HEK293 (cell line): ENCODE measurements around the gene SMC5.

Experiments
- CTCF ChIA-PET: fragments of 350-600 bp; formaldehyde crosslinking; extraction: SDS; loops from one replicate; lab custom pipeline; 2021; ENCODE audit warnings: antibody characterized with exemption; lab: Yijun Ruan, JAX
- POLR2A ChIA-PET: fragments of 300-600 bp; formaldehyde crosslinking; extraction: SDS; loops from one replicate; lab custom pipeline; 2020; ENCODE audit warnings: antibody characterized with exemption, inconsistent platforms; lab: Yijun Ruan, JAX
- H3K27ac ChIP-seq: fragments of 200-500 bp; sonication (Bioruptor generic); 2 replicates; pipeline ENCODE4 v1.5.1; 2014; ENCODE audit warnings: low read depth, low read length, control low read depth, inconsistent platforms; ENCODE audit errors: extremely low read depth
- H3K36me3 ChIP-seq, 2 experiments: fragments of 200-500 bp in 1 of 2; sonication (Bioruptor generic) in 1 of 2; 1 replicate in 1 of 2; 2 replicates in 1 of 2; pipeline ENCODE4 v1.5.1; 2014 to 2017; ENCODE audit warnings: inconsistent platforms in 2 of 2, low read length in 2 of 2; ENCODE audit not compliant: control insufficient read depth in 2 of 2, insufficient read depth in 1 of 2
- H3K4me1 ChIP-seq: fragments of 200-500 bp; sonication (Bioruptor generic); 2 replicates; pipeline ENCODE4 v1.5.1; 2014; ENCODE audit warnings: mild to moderate bottlenecking, low read length, inconsistent platforms; ENCODE audit not compliant: control insufficient read depth, insufficient read depth
- H3K4me3 ChIP-seq: 2 replicates; pipeline ENCODE4 v1.5.1; 2011; ENCODE audit warnings: low read depth, mild to moderate bottlenecking, control low read depth, low read length, moderate library complexity
- H3K9me3 ChIP-seq: fragments of 200-500 bp; sonication (Bioruptor generic); 2 replicates; pipeline ENCODE4 v1.5.1; 2014; ENCODE audit warnings: low read depth, low read length, inconsistent platforms; ENCODE audit not compliant: control insufficient read depth, insufficient read depth
- BCL11B ChIP-seq: fragments of 450-650 bp; formaldehyde crosslinking; IDR thresholded peaks from 2 replicates; pipeline ENCODE4 v1.5.1; 2016; ENCODE audit warnings: low read depth, missing biosample characterization, missing genetic modification characterization
- KLF1 ChIP-seq: fragments of 450-650 bp; formaldehyde crosslinking; IDR thresholded peaks from 2 replicates; pipeline ENCODE4 v1.5.1; 2016; ENCODE audit warnings: missing biosample characterization, missing genetic modification characterization
- SETDB1 ChIP-seq: IDR thresholded peaks from one replicate; pipeline ENCODE4 v1.6.1; 2017; ENCODE audit warnings: mild to moderate bottlenecking, low read length, moderate library complexity, mixed read lengths; ENCODE audit not compliant: insufficient read length
- SP2 ChIP-seq: fragments of 450-650 bp; formaldehyde crosslinking; IDR thresholded peaks from 2 replicates; pipeline ENCODE4 v1.5.1; 2016; ENCODE audit warnings: missing biosample characterization, missing genetic modification characterization
- SP7 ChIP-seq: fragments of 450-650 bp; formaldehyde crosslinking; IDR thresholded peaks from 2 replicates; pipeline ENCODE4 v1.5.1; 2016; ENCODE audit warnings: missing biosample characterization, missing genetic modification characterization
- ZBTB44 ChIP-seq: fragments of 450-650 bp; IDR thresholded peaks from 2 replicates; pipeline ENCODE4 v1.5.1; 2018; ENCODE audit warnings: missing biosample characterization, mild to moderate bottlenecking, missing genetic modification characterization
- ZBTB49 ChIP-seq: fragments of 450-650 bp; formaldehyde crosslinking; IDR thresholded peaks from 2 replicates; pipeline ENCODE4 v1.5.1; 2016; ENCODE audit warnings: missing biosample characterization, missing genetic modification characterization, low read depth
- ZFP41 ChIP-seq: fragments of 450-650 bp; formaldehyde crosslinking; IDR thresholded peaks from 2 replicates; pipeline ENCODE4 v1.5.1; 2016; ENCODE audit warnings: missing biosample characterization, missing genetic modification characterization, borderline replicate concordance
- ZNF121 ChIP-seq: fragments of 450-650 bp; formaldehyde crosslinking; IDR thresholded peaks from 2 replicates; pipeline ENCODE4 v1.5.1; 2016; ENCODE audit warnings: missing biosample characterization, missing genetic modification characterization
- ZNF133 ChIP-seq: fragments of 450-650 bp; formaldehyde crosslinking; IDR thresholded peaks from 2 replicates; pipeline ENCODE4 v1.5.1; 2016; ENCODE audit warnings: missing biosample characterization, missing genetic modification characterization
- ZNF174 ChIP-seq: fragments of 450-650 bp; formaldehyde crosslinking; IDR thresholded peaks from 2 replicates; pipeline ENCODE4 v1.5.0; 2017; ENCODE audit warnings: missing biosample characterization, mild to moderate bottlenecking, missing genetic modification characterization
- ZNF211 ChIP-seq: fragments of 450-650 bp; formaldehyde crosslinking; IDR thresholded peaks from 2 replicates; pipeline ENCODE4 v1.5.1; 2016; ENCODE audit warnings: low read depth, missing biosample characterization, missing genetic modification characterization
- ZNF292 ChIP-seq: fragments of 450-650 bp; formaldehyde crosslinking; IDR thresholded peaks from 2 replicates; pipeline ENCODE4 v1.5.1; 2016; ENCODE audit warnings: low read depth, missing biosample characterization, missing genetic modification characterization, borderline replicate concordance
- ZNF302 ChIP-seq: fragments of 450-650 bp; formaldehyde crosslinking; IDR thresholded peaks from 2 replicates; pipeline ENCODE4 v1.5.1; 2016; ENCODE audit warnings: missing biosample characterization, missing genetic modification characterization, low read depth
- ZNF311 ChIP-seq: fragments of 450-650 bp; formaldehyde crosslinking; IDR thresholded peaks from 2 replicates; pipeline ENCODE4 v1.5.1; 2017; ENCODE audit warnings: missing biosample characterization, missing genetic modification characterization, borderline replicate concordance
- ZNF555 ChIP-seq: fragments of 450-650 bp; formaldehyde crosslinking; conservative IDR thresholded peaks from 2 replicates; pipeline ENCODE4 v1.5.1; 2017; ENCODE audit warnings: missing biosample characterization, mild to moderate bottlenecking, missing genetic modification characterization, inconsistent platforms
- ZNF560 ChIP-seq: fragments of 450-650 bp; formaldehyde crosslinking; IDR thresholded peaks from 2 replicates; pipeline ENCODE4 v1.5.1; 2017; ENCODE audit warnings: missing biosample characterization, missing genetic modification characterization, borderline replicate concordance
- ZNF623 ChIP-seq: fragments of 450-650 bp; formaldehyde crosslinking; IDR thresholded peaks from 2 replicates; pipeline ENCODE4 v1.5.1; 2016; ENCODE audit warnings: missing biosample characterization, missing genetic modification characterization
- ZNF701 ChIP-seq: fragments of 450-650 bp; formaldehyde crosslinking; IDR thresholded peaks from 2 replicates; pipeline ENCODE4 v1.5.1; 2016; ENCODE audit warnings: missing biosample characterization, missing genetic modification characterization
- ZNF747 ChIP-seq: fragments of 450-650 bp; formaldehyde crosslinking; IDR thresholded peaks from 2 replicates; pipeline ENCODE4 v1.5.1; 2016; ENCODE audit warnings: missing biosample characterization, missing genetic modification characterization
- ZNF792 ChIP-seq: fragments of 450-650 bp; formaldehyde crosslinking; IDR thresholded peaks from 2 replicates; pipeline ENCODE4 v1.5.1; 2016; ENCODE audit warnings: missing biosample characterization, missing genetic modification characterization
- ZSCAN23 ChIP-seq: fragments of 450-650 bp; formaldehyde crosslinking; IDR thresholded peaks from 2 replicates; pipeline ENCODE4 v1.5.1; 2016; ENCODE audit warnings: missing biosample characterization, missing genetic modification characterization
- TF ChIP-seq, protein P1 (sequence below): fragments of 450-650 bp; formaldehyde crosslinking; IDR thresholded peaks from 2 replicates; pipeline ENCODE4 v1.5.1; 2017; ENCODE audit warnings: missing biosample characterization, missing genetic modification characterization
- TF ChIP-seq, protein P2 (sequence below): fragments of 450-650 bp; formaldehyde crosslinking; IDR thresholded peaks from 2 replicates; pipeline ENCODE4 v1.5.1; 2017; ENCODE audit warnings: missing biosample characterization, missing genetic modification characterization

SMC5 gene

GRCh38 chr9:70403166-70403565 is 144.4 kb downstream of the SMC5 start:
- Histone ChIP-seq H3K36me3 (no peaks in the 10 kb centered on the region), H3K4me1 (peaks cover 23% of the 10 kb centered on the region), H3K9me3 (no peaks in the 10 kb centered on the region), H3K27ac (no peak overlapping the region)
- CTCF ChIA-PET = interaction anchor here (1.7 kb wide), 1 partner anchor 9 kb away, joined by 6 read pairs; no protein-coding TSS in a partner anchor
- TF ChIP-seq SETDB1 = no peak
- TF ChIP-seq KLF1 = no peak
- TF ChIP-seq ZNF133 (tag by site-specific recombination) = no peak
- TF ChIP-seq ZNF747 (tag by site-specific recombination) = no peak
- TF ChIP-seq ZNF174 (tag by site-specific recombination) = no peak
- TF ChIP-seq ZNF211 (tag by site-specific recombination) = no peak
- TF ChIP-seq ZFP41 (tag by site-specific recombination) = no peak
- no peak for TF ChIP-seq SP2
- no peak for TF ChIP-seq ZNF555 (tag by site-specific recombination)
- TF ChIP-seq, protein P1, sequence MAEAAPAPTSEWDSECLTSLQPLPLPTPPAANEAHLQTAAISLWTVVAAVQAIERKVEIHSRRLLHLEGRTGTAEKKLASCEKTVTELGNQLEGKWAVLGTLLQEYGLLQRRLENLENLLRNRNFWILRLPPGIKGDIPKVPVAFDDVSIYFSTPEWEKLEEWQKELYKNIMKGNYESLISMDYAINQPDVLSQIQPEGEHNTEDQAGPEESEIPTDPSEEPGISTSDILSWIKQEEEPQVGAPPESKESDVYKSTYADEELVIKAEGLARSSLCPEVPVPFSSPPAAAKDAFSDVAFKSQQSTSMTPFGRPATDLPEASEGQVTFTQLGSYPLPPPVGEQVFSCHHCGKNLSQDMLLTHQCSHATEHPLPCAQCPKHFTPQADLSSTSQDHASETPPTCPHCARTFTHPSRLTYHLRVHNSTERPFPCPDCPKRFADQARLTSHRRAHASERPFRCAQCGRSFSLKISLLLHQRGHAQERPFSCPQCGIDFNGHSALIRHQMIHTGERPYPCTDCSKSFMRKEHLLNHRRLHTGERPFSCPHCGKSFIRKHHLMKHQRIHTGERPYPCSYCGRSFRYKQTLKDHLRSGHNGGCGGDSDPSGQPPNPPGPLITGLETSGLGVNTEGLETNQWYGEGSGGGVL (tag by site-specific recombination) = no peak
- TF ChIP-seq, all 188 proteins: peak for 0
- H3K4me3 ChIP-seq = no peak overlapping the region
- POLR2A ChIA-PET = interaction anchor here (1.0 kb wide), 1 partner anchor 9 kb away, joined by 10 read pairs; no protein-coding TSS in a partner anchor

DNA sequence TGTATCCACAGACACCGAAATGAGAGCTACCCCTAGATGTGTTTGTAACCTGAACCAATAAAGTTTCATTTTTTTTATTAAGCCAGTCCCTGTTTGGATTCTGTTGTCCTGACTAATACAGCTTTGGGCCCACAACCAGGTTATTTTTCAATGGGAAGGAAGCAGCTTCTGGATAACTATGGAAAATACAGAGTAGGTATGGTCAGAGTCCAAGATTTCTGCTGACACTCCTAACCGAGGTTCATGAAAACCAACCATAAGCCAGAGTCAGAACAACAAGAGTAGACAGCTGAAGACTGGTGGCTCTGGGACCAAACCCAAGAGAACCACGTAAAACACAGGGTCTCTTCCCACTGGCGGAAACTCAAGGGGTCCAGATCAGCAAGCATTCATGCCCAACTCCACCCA is 144.8 kb downstream of the SMC5 start:
- H3K36me3 ChIP-seq = no peaks in the 10 kb centered on the region
- H3K4me3 ChIP-seq = no peak overlapping the region
- H3K4me1 ChIP-seq = peaks cover 23% of the 10 kb centered on the region
- no peaks in the 10 kb centered on the region for H3K9me3 ChIP-seq
- POLR2A ChIA-PET = interaction anchor here (1.0 kb wide), 1 partner anchor 9 kb away, joined by 10 read pairs; no protein-coding TSS in a partner anchor
- no peak for TF ChIP-seq ZNF311 (tag by site-specific recombination)
- TF ChIP-seq, protein P2, sequence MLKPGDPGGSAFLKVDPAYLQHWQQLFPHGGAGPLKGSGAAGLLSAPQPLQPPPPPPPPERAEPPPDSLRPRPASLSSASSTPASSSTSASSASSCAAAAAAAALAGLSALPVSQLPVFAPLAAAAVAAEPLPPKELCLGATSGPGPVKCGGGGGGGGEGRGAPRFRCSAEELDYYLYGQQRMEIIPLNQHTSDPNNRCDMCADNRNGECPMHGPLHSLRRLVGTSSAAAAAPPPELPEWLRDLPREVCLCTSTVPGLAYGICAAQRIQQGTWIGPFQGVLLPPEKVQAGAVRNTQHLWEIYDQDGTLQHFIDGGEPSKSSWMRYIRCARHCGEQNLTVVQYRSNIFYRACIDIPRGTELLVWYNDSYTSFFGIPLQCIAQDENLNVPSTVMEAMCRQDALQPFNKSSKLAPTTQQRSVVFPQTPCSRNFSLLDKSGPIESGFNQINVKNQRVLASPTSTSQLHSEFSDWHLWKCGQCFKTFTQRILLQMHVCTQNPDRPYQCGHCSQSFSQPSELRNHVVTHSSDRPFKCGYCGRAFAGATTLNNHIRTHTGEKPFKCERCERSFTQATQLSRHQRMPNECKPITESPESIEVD (tag by site-specific recombination) = no peak
- TF ChIP-seq ZBTB44 = no peak
- no peak for TF ChIP-seq ZNF623
- no peak for TF ChIP-seq ZBTB49 (tag by site-specific recombination)
- no peak for TF ChIP-seq SP7 (tag by site-specific recombination)
- TF ChIP-seq ZNF121 = no peak
- TF ChIP-seq BCL11B = no peak
- no peak for TF ChIP-seq ZNF292
- no peak for TF ChIP-seq ZNF302 (tag by site-specific recombination)
- no peak for TF ChIP-seq ZNF792 (tag by site-specific recombination)
- no peak for TF ChIP-seq ZNF701 (tag by site-specific recombination)
- TF ChIP-seq ZSCAN23 (tag by site-specific recombination) = no peak
- TF ChIP-seq ZNF560 = no peak
- no peak overlapping the region for H3K27ac ChIP-seq
- CTCF ChIA-PET = interaction anchor here (0.7 to 3.1 kb wide), 3 partner anchors 10 to 198 kb away, joined by 3 to 11 read pairs (median 6); no protein-coding TSS in a partner anchor
